Body of pancreas (tissue), 4 donors: Measurements from ENCODE around the gene CRNN. TPM values are rescaled to one million over a fixed set of nuclear protein-coding genes. Genes with fewer than 3 reads are reported as not detected.

Experiments
- ATAC-seq: fragments of 150-250 bp; one replicate; pipeline ENCODE4 v1.9.1; 2016
- DNase-seq, 4 donors: peaks; one replicate each; pipeline ENCODE4 v3.0.0-alpha.2; 2019
- H3K27ac ChIP-seq, 4 donors: fragments of 200-600 bp; sonication (generic); 1 replicate in 3 of 4; 2 replicates in 1 of 4; pipeline versions ENCODE4 v1.5.1 to v1.6.1; 2016 to 2019; ENCODE audit warnings: mild to moderate bottlenecking in 1 of 4, mixed read lengths in 1 of 4, moderate library complexity in 1 of 4
- H3K27me3 ChIP-seq, 2 donors: fragments of 200-600 bp; sonication (generic); one replicate each; pipeline ENCODE4 v1.6.0; 2016; ENCODE audit warnings: mild to moderate bottlenecking in 1 of 2
- H3K36me3 ChIP-seq, 2 donors: fragments of 200-600 bp; sonication (generic); replicated peaks in 1 of 2; 2 replicates each; pipeline ENCODE4 v1.5.1; 2016; ENCODE audit warnings: low read depth in 2 of 2; ENCODE audit not compliant: insufficient read depth in 1 of 2
- H3K4me1 ChIP-seq: fragments of 200-600 bp; sonication (generic); one replicate; pipeline ENCODE4 v1.6.0; 2016
- H3K4me3 ChIP-seq, 2 donors: fragments of 200-600 bp; sonication (generic); 1 replicate in 1 of 2; 2 replicates in 1 of 2; pipeline ENCODE4 v1.5.1; 2016 to 2019
- H3K9me3 ChIP-seq, 3 donors: fragments of 200-600 bp; sonication (generic); 1 replicate in 2 of 3; 2 replicates in 1 of 3; pipeline ENCODE4 v1.5.1; 2016
- POLR2A ChIP-seq, 3 donors: fragments of 450-650 bp; IDR thresholded peaks; one replicate each; pipeline ENCODE4 v1.6.1; 2016; ENCODE audit warnings: antibody characterized with exemption in 3 of 3, mild to moderate bottlenecking in 2 of 3
- WGBS, 2 donors: methylation state at CpG; one replicate each; pipeline ENCODE4 v1.1.5; 2017; 5-methylcytosine and 5-hydroxymethylcytosine counted together
- intact Hi-C: fragments of 100-400 bp; cut with DNase I; formaldehyde crosslinking; loops from one replicate; pipeline ENCODE4 v1.15.1; 2023
- small RNA-seq: library from RNA; depleted of rRNA; stranded (forward); fragments of <200 nt; gene quantifications from one replicate; pipeline ENCODE3, GENCODE V24; 2016
- total RNA-seq, 2 donors: library from RNA; depleted of rRNA; stranded (reverse); fragments of >200 nt; gene quantifications; one replicate each; pipeline ENCODE4 v1.1.0, GENCODE V29; 2016
- TF ChIP-seq, protein P1 (sequence below), 7 experiments: fragments of 450-650 bp in 4 of 7; fragments of 200-600 bp in 3 of 7; sonication (generic) in 3 of 7; IDR thresholded peaks; one replicate each; pipeline ENCODE4 v1.5.1; 2016 to 2019; ENCODE audit warnings: antibody characterized with exemption in 7 of 7

CRNN gene
- total RNA-seq, 2 donors from 2014 or later, result not detected

- WGBS, 2 donors, result 28 to 46% methylated on average over 1 of the region's 1 CpG
- ATAC-seq, result no peak
Observed at GRCh38 chr1:152372672-152373071, 41.4 kb downstream of the CRNN start.

GRCh38 chr1:152367436-152367835 is 46.6 kb downstream of the CRNN start:
- Histone ChIP-seq H3K27me3 (no peaks in the 10 kb centered on the region), H3K27ac (no peak overlapping the region), H3K9me3 (no peaks in the 10 kb centered on the region), H3K36me3 (no peaks in the 10 kb centered on the region), H3K4me3 (no peak overlapping the region), H3K4me1 (no peaks in the 10 kb centered on the region)
- TF ChIP-seq, protein P1, sequence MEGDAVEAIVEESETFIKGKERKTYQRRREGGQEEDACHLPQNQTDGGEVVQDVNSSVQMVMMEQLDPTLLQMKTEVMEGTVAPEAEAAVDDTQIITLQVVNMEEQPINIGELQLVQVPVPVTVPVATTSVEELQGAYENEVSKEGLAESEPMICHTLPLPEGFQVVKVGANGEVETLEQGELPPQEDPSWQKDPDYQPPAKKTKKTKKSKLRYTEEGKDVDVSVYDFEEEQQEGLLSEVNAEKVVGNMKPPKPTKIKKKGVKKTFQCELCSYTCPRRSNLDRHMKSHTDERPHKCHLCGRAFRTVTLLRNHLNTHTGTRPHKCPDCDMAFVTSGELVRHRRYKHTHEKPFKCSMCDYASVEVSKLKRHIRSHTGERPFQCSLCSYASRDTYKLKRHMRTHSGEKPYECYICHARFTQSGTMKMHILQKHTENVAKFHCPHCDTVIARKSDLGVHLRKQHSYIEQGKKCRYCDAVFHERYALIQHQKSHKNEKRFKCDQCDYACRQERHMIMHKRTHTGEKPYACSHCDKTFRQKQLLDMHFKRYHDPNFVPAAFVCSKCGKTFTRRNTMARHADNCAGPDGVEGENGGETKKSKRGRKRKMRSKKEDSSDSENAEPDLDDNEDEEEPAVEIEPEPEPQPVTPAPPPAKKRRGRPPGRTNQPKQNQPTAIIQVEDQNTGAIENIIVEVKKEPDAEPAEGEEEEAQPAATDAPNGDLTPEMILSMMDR (IDR thresholded peaks at IDR 0.05), result no peak
- no peak for TF ChIP-seq POLR2A (IDR thresholded peaks at IDR 0.05)
- 14 to 45% methylated on average over 1 of the region's 1 CpG for WGBS, 2 donors
- intact Hi-C loops, result no loop called here
- DNase-seq, result no peak
- ATAC-seq, result no peak

More at GRCh38 chr1:152372672-152373071, 41.4 kb downstream of the CRNN start:
- no peak overlapping the region for H3K4me3 ChIP-seq
- H3K9me3 ChIP-seq, result no peaks in the 10 kb centered on the region
- H3K4me1 ChIP-seq, result no peaks in the 10 kb centered on the region
- H3K27me3 ChIP-seq, result no peaks in the 10 kb centered on the region
- no peaks in the 10 kb centered on the region for H3K36me3 ChIP-seq
- TF ChIP-seq POLR2A (IDR thresholded peaks at IDR 0.05), result no peak
- TF ChIP-seq, protein P1 (IDR thresholded peaks at IDR 0.05), result no peak
- intact Hi-C loops, result no loop called here
- no peak overlapping the region for H3K27ac ChIP-seq
- no peak for DNase-seq

GRCh38 chr1:152359906-152360305 is 54.2 kb downstream of the CRNN start, which contains the start of gene FLG2:
FLG2 (minus strand) TSS chr1:152360006; CDS start chr1:152358884, 1,122 bp downstream.
- Histone ChIP-seq H3K9me3 (no peaks in the 10 kb centered on the region), H3K4me1 (no peaks in the 10 kb centered on the region), H3K27ac (no peak within 1 kb of the TSS), H3K27me3 (no peaks in the 10 kb centered on the region), H3K36me3 (no peaks in the 10 kb centered on the region), H3K4me3 (no peak within 1 kb of the TSS)
- 68 to 75% methylated on average over 2 of the region's 2 CpGs for WGBS, 2 donors
- no peak for TF ChIP-seq POLR2A (IDR thresholded peaks at IDR 0.05)
- TF ChIP-seq, protein P1 (IDR thresholded peaks at IDR 0.05), result no peak
- ATAC-seq (no peak), DNase-seq (no peak)
- intact Hi-C loops, result no loop called here

Small RNA genes within 50 kb of the gene (small RNA-seq; reads per million reads assigned to genes)
- gene HMGN3P1, result not detected

Other genes starting within 250 kb of the CRNN start
- gene HRNR, start 190.1 kb downstream of the CRNN start, total RNA-seq, result not detected
- gene FLG, start 89.0 kb downstream of the CRNN start, total RNA-seq, result not detected
- not detected for gene FLG2, start 54.3 kb downstream of the CRNN start, total RNA-seq
- gene LCE5A, start 96.5 kb upstream of the CRNN start, total RNA-seq, result not detected
- gene CRCT1, start 100.2 kb upstream of the CRNN start, total RNA-seq, result not detected
- not detected for gene LCE3E, start 152.5 kb upstream of the CRNN start, total RNA-seq
- gene LCE3D, start 166.3 kb upstream of the CRNN start, total RNA-seq, result not detected
- not detected for gene LCE3C, start 186.0 kb upstream of the CRNN start, total RNA-seq
- not detected for gene LCE3B, start 199.5 kb upstream of the CRNN start, total RNA-seq
- not detected for gene LCE3A, start 208.8 kb upstream of the CRNN start, total RNA-seq
- gene LCE2D, start 249.1 kb upstream of the CRNN start, total RNA-seq, result not detected